ENCODE results near the gene VKORC1L1. TPM values are rescaled to one million over a fixed set of nuclear protein-coding genes. Genes with fewer than 3 reads are reported as not detected.
"Not testable (repeated sequence)": the region's sequence is repeated elsewhere in the genome, so short reads cannot be mapped to it uniquely, and the experiment has no call there.

Gene VKORC1L1
- total and polyA plus RNA-seq, 4 experiments from 2014 or later, result 2.2 to 12.6 (median 7.7) TPM

GRCh38 chr7:65991829-65992228 lies 119.0 kb downstream of the VKORC1L1 start:
- H3K4me3 ChIP-seq (ENCODE audit: low read length in 2 of 2); DNase-seq; H3K27me3 ChIP-seq (ENCODE audit: insufficient read depth, low read length); H3K27ac Mint-ChIP-seq; POLR2A ChIA-PET (ENCODE audit: partially characterized antibody); H3K27ac ChIP-seq (ENCODE audit: low read depth, low read length); H3K36me3 Mint-ChIP-seq; H3K4me3 Mint-ChIP-seq; intact Hi-C loops (cut with micrococcal nuclease); H3K4me1 Mint-ChIP-seq; H3K9me3 ChIP-seq (ENCODE audit: control insufficient read depth in 1 of 2, low read length in 2 of 2); H3K36me3 ChIP-seq (ENCODE audit: insufficient read depth, low read length); H3K4me1 ChIP-seq (ENCODE audit: insufficient read depth, low read length); CTCF ChIA-PET (ENCODE audit: partially characterized antibody); H3K27me3 Mint-ChIP-seq; H3K9me3 Mint-ChIP-seq: not testable (repeated sequence)

DNA sequence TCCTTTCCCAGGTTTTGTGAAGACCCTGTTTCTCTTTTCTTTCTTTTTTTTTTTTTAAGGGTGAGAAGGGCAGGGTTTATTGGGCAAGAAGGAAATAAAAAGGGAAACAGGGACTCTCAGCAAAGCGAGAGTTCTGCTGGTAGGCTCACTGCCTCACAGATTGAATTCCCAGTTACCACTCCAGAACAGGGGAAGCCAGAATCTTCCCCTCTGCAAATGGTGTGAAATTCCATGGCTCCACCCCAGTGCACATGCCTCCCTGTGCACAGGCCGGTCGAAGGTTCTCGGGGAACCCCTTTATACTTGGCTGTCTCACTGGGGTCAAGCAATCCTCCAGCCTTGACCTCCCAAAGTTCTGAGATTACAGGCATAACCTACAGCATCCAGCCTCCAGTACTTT lies 119.7 kb downstream of the VKORC1L1 start:
- no peak for DNase-seq
- H3K27ac Mint-ChIP-seq, result no peak overlapping the region
- no peaks in the 10 kb centered on the region for H3K4me1 Mint-ChIP-seq
- POLR2A ChIA-PET (ENCODE audit: partially characterized antibody), result no interaction called here
- H3K9me3 Mint-ChIP-seq, result no peaks in the 10 kb centered on the region
- CTCF ChIA-PET (ENCODE audit: partially characterized antibody), result no interaction called here
- no peak overlapping the region for H3K27ac ChIP-seq (ENCODE audit: low read depth, low read length)
- no peak overlapping the region for H3K4me3 Mint-ChIP-seq
- no peaks in the 10 kb centered on the region for H3K27me3 Mint-ChIP-seq
- intact Hi-C loops (cut with micrococcal nuclease), result no loop called here
- no peaks in the 10 kb centered on the region for H3K36me3 ChIP-seq (ENCODE audit: insufficient read depth, low read length)
- H3K4me3 ChIP-seq (ENCODE audit: low read length in 2 of 2), result no peak overlapping the region
- no peaks in the 10 kb centered on the region for H3K4me1 ChIP-seq (ENCODE audit: insufficient read depth, low read length)
- H3K9me3 ChIP-seq (ENCODE audit: control insufficient read depth in 1 of 2, low read length in 2 of 2), result no peaks in the 10 kb centered on the region
- no peaks in the 10 kb centered on the region for H3K27me3 ChIP-seq (ENCODE audit: insufficient read depth, low read length)
- no peaks in the 10 kb centered on the region for H3K36me3 Mint-ChIP-seq

GRCh38 chr7:65994984-65995383 lies 122.1 kb downstream of the VKORC1L1 start:
- H3K4me1 ChIP-seq (ENCODE audit: insufficient read depth, low read length); H3K27ac ChIP-seq (ENCODE audit: low read depth, low read length); intact Hi-C loops (cut with micrococcal nuclease); H3K9me3 ChIP-seq (ENCODE audit: control insufficient read depth in 1 of 2, low read length in 2 of 2); H3K27me3 ChIP-seq (ENCODE audit: insufficient read depth, low read length); POLR2A ChIA-PET (ENCODE audit: partially characterized antibody); H3K36me3 Mint-ChIP-seq; H3K4me3 ChIP-seq (ENCODE audit: low read length in 2 of 2); DNase-seq; H3K4me3 Mint-ChIP-seq; H3K9me3 Mint-ChIP-seq; CTCF ChIA-PET (ENCODE audit: partially characterized antibody); H3K27me3 Mint-ChIP-seq; H3K36me3 ChIP-seq (ENCODE audit: insufficient read depth, low read length); H3K27ac Mint-ChIP-seq; H3K4me1 Mint-ChIP-seq: not testable (repeated sequence)

- CTCF ChIA-PET (ENCODE audit: partially characterized antibody); POLR2A ChIA-PET (ENCODE audit: partially characterized antibody); intact Hi-C loops (cut with micrococcal nuclease): not testable (repeated sequence)
These were observed 128.0 kb downstream of the VKORC1L1 start for GRCh38 chr7:66000823-66001417.

GRCh38 chr7:66005115-66005671 lies 132.3 kb downstream of the VKORC1L1 start:
- H3K27me3 ChIP-seq (ENCODE audit: insufficient read depth, low read length); H3K4me1 Mint-ChIP-seq; H3K4me3 Mint-ChIP-seq; intact Hi-C loops (cut with micrococcal nuclease); DNase-seq; H3K36me3 ChIP-seq (ENCODE audit: insufficient read depth, low read length); CTCF ChIA-PET (ENCODE audit: partially characterized antibody); H3K27ac Mint-ChIP-seq; H3K9me3 ChIP-seq (ENCODE audit: control insufficient read depth in 1 of 2, low read length in 2 of 2); H3K27me3 Mint-ChIP-seq; H3K9me3 Mint-ChIP-seq; H3K4me3 ChIP-seq (ENCODE audit: low read length in 2 of 2); H3K36me3 Mint-ChIP-seq; H3K27ac ChIP-seq (ENCODE audit: low read depth, low read length); H3K4me1 ChIP-seq (ENCODE audit: insufficient read depth, low read length); POLR2A ChIA-PET (ENCODE audit: partially characterized antibody): not testable (repeated sequence)

More at GRCh38 chr7:66000823-66001417, 128.0 kb downstream of the VKORC1L1 start:
- not testable (repeated sequence) for H3K27ac Mint-ChIP-seq; H3K27me3 ChIP-seq (ENCODE audit: insufficient read depth, low read length); H3K36me3 Mint-ChIP-seq; H3K4me1 ChIP-seq (ENCODE audit: insufficient read depth, low read length); DNase-seq; H3K4me3 Mint-ChIP-seq; H3K27ac ChIP-seq (ENCODE audit: low read depth, low read length); H3K9me3 Mint-ChIP-seq; H3K27me3 Mint-ChIP-seq; H3K36me3 ChIP-seq (ENCODE audit: insufficient read depth, low read length); H3K4me3 ChIP-seq (ENCODE audit: low read length in 2 of 2); H3K9me3 ChIP-seq (ENCODE audit: control insufficient read depth in 1 of 2, low read length in 2 of 2); H3K4me1 Mint-ChIP-seq

GRCh38 chr7:66007232-66007631 lies 134.4 kb downstream of the VKORC1L1 start:
- H3K4me1 Mint-ChIP-seq, result no peaks in the 10 kb centered on the region
- no peaks in the 10 kb centered on the region for H3K9me3 ChIP-seq (ENCODE audit: control insufficient read depth in 1 of 2, low read length in 2 of 2)
- CTCF ChIA-PET (ENCODE audit: partially characterized antibody), result no interaction called here
- H3K27me3 Mint-ChIP-seq, result peaks cover 0 to 4% of the 10 kb centered on the region in 2 donors
- H3K36me3 Mint-ChIP-seq, result no peaks in the 10 kb centered on the region
- H3K27ac ChIP-seq (ENCODE audit: low read depth, low read length), result no peak overlapping the region
- DNase-seq, result no peak
- intact Hi-C loops (cut with micrococcal nuclease), result no loop called here
- H3K27ac Mint-ChIP-seq, result no peak overlapping the region
- no peak overlapping the region for H3K4me3 ChIP-seq (ENCODE audit: low read length in 2 of 2)
- no peaks in the 10 kb centered on the region for H3K36me3 ChIP-seq (ENCODE audit: insufficient read depth, low read length)
- no peaks in the 10 kb centered on the region for H3K4me1 ChIP-seq (ENCODE audit: insufficient read depth, low read length)
- H3K4me3 Mint-ChIP-seq, result no peak overlapping the region
- H3K27me3 ChIP-seq (ENCODE audit: insufficient read depth, low read length), result no peaks in the 10 kb centered on the region
- H3K9me3 Mint-ChIP-seq, result no peaks in the 10 kb centered on the region
- POLR2A ChIA-PET (ENCODE audit: partially characterized antibody), result no interaction called here

Other genes starting within 250 kb of the VKORC1L1 start
- gene GUSB, start 109.1 kb downstream of the VKORC1L1 start, total RNA-seq, result 10 to 100 TPM; 49.3 to 52.0 TPM
- 10 to 100 TPM; 48.0 to 63.5 TPM for gene GUSB, start 109.1 kb downstream of the VKORC1L1 start, polyA plus RNA-seq
- 10 to 100 TPM; 11.8 to 13.7 TPM for gene ASL, start 202.7 kb downstream of the VKORC1L1 start, total RNA-seq
- 10 to 100 TPM; 10.8 to 15.2 TPM for gene ASL, start 202.7 kb downstream of the VKORC1L1 start, polyA plus RNA-seq
- gene CRCP, start 241.8 kb downstream of the VKORC1L1 start, total RNA-seq, result 10 to 100 TPM; 32.8 to 36.8 TPM
- gene CRCP, start 241.8 kb downstream of the VKORC1L1 start, polyA plus RNA-seq, result 10 to 100 TPM; 21.2 to 42.3 TPM

Data from CD4-positive, alpha-beta memory T cell (primary cell).